ENCODE measurements around the gene NDFIP1.
"Not testable (repeated sequence)": the region's sequence is repeated elsewhere in the genome, so short reads cannot be mapped to it uniquely, and the experiment has no call there.

NDFIP1 gene

GRCh38 chr5:142108432-142109330, at the start of gene NDFIP1:
Gene NDFIP1, plus strand, starts transcription at chr5:142108779. Its CDS starts 196 bp downstream, at chr5:142108975.
- peak; percentile 77 for DNase-seq (ENCODE audit: low read depth)

- no peak for DNase-seq (ENCODE audit: low read depth)
Observed at GRCh38 chr5:142059304-142059940, 49.2 kb upstream of the NDFIP1 start.

- no peak for DNase-seq (ENCODE audit: low read depth)
Observed at GRCh38 chr5:142063376-142063775, 45.2 kb upstream of the NDFIP1 start.

GRCh38 chr5:142063878-142064331, 44.7 kb upstream of the NDFIP1 start:
- peak; percentile 2 for DNase-seq (ENCODE audit: low read depth)

GRCh38 chr5:142065273-142065672, 43.3 kb upstream of the NDFIP1 start:
- DNase-seq (ENCODE audit: low read depth) = no peak

- no peak for DNase-seq (ENCODE audit: low read depth)
Observed at GRCh38 chr5:142069606-142070399, 38.8 kb upstream of the NDFIP1 start.

GRCh38 chr5:142070734-142071133, 37.8 kb upstream of the NDFIP1 start:
- DNase-seq (ENCODE audit: low read depth) = no peak

GRCh38 chr5:142072488-142072887, 36.1 kb upstream of the NDFIP1 start:
- DNase-seq (ENCODE audit: low read depth) = no peak

- DNase-seq (ENCODE audit: low read depth) = no peak
Observed at GRCh38 chr5:142073362-142073988, 35.1 kb upstream of the NDFIP1 start.

- DNase-seq (ENCODE audit: low read depth) = no peak
Observed at GRCh38 chr5:142074006-142074405, 34.6 kb upstream of the NDFIP1 start.

- DNase-seq (ENCODE audit: low read depth) = no peak
Observed at GRCh38 chr5:142078221-142078620, 30.4 kb upstream of the NDFIP1 start.

- DNase-seq (ENCODE audit: low read depth) = no peak
Observed at GRCh38 chr5:142078706-142079105, 29.9 kb upstream of the NDFIP1 start.

GRCh38 chr5:142079306-142079721, 29.3 kb upstream of the NDFIP1 start:
- no peak for DNase-seq (ENCODE audit: low read depth)

GRCh38 chr5:142080248-142080647, 28.3 kb upstream of the NDFIP1 start:
- DNase-seq (ENCODE audit: low read depth) = no peak

GRCh38 chr5:142082182-142082781, 26.3 kb upstream of the NDFIP1 start:
- no peak for DNase-seq (ENCODE audit: low read depth)

- DNase-seq (ENCODE audit: low read depth) = no peak
Observed at GRCh38 chr5:142086229-142086628, 22.4 kb upstream of the NDFIP1 start.

- DNase-seq (ENCODE audit: low read depth) = no peak
Observed at GRCh38 chr5:142086679-142087078, 21.9 kb upstream of the NDFIP1 start.

GRCh38 chr5:142087920-142088679, 20.5 kb upstream of the NDFIP1 start:
- no peak for DNase-seq (ENCODE audit: low read depth)

- not testable (repeated sequence) for DNase-seq (ENCODE audit: low read depth)
Observed at GRCh38 chr5:142088855-142089479, 19.6 kb upstream of the NDFIP1 start.

GRCh38 chr5:142091012-142091411, 17.6 kb upstream of the NDFIP1 start:
- no peak for DNase-seq (ENCODE audit: low read depth)

Measured in activated gamma-delta T cell treated with anti-CD3 and anti-CD28 coated beads, Interleukin-2, amount 50 U/mL, for 16 hours (primary cell).